ENCODE data around the gene TNS3. TPM values are rescaled to one million over a fixed set of nuclear protein-coding genes. Genes with fewer than 3 reads are reported as not detected.

The TNS3 gene
- total and polyA plus RNA-seq, 2 of the 13 experiments (the other 11 are each of a cell fraction or from before 2014, with no cell fraction given) = 52.9 to 55.7 TPM

DNA sequence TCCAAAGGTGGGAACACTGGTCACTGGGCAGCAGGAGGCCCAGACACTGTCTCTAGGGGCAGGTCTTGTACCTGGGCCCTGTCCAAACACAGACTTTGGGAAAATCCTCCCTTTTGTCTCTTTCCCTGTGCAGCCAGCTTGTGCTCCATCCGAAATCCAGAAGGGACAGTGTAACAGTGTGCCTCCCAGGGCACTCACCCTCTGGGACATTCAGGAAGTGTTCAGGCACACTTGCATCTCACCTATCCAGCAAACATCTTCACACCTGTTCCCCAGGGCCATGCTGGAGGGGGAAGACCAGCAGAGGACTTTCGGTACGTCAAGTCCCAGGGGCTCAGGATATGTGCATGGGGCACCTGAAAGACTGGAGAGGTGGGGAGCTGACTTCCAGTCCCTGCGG lies 38.9 kb downstream of the TNS3 start:
- no peaks in the 10 kb centered on the region; a peak in 1 of 5 replicates for H3K27me3 ChIP-seq (ENCODE audit: control insufficient read depth in 1 of 2, insufficient read depth in 2 of 2, low read length in 2 of 2)
- CTCF ChIA-PET (ENCODE audit: low intra/inter-chr PET ratio, low total read pairs) = no interaction called here
- H3K9me3 ChIP-seq (ENCODE audit: low read length) = no peaks in the 10 kb centered on the region
- H3K36me3 ChIP-seq (replicated peaks in 1 of 2; ENCODE audit: control insufficient read depth in 1 of 2, insufficient read depth in 2 of 2, low read length in 2 of 2) = peaks cover 4 to 20% of the 10 kb centered on the region in 2 experiments; a peak in 3 of 5 replicates
- H3K4me3 ChIP-seq (replicated peaks in 1 of 3; ENCODE audit: insufficient read depth in 1 of 3, low read depth in 2 of 3, low read length in 3 of 3) = no peak overlapping the region
- WGBS (ENCODE audit: low lambda C conversion rate) = 94% methylated on average over 4 of the region's 4 CpGs
- no peak overlapping the region for H3K9ac ChIP-seq (ENCODE audit: insufficient read depth, low read depth, low read length)
- intact Hi-C loops (cut with micrococcal nuclease; ENCODE audit: unreplicated experiment) (no loop called here), in situ Hi-C loops (cut with HindIII; ENCODE audit: extremely low pct_ligation_motif_present, low pct_unique_long_range_greater_than_20kb) (no loop called here)
- FAIRE-seq = no peak
- no peak for ATAC-seq
- peaks cover 90% of the 10 kb centered on the region for H3K79me2 ChIP-seq (ENCODE audit: insufficient read depth, low read length)
- no peak for DNase-seq (ENCODE audit: low spot score)
- H2AFZ ChIP-seq (ENCODE audit: low read length) = no peak overlapping the region
- POLR2A ChIA-PET = no interaction called here
- peak overlapping the region; percentile 13; the same call in 1 of the 2 replicates for H3K4me2 ChIP-seq (ENCODE audit: low read depth, low read length)
- H3K4me1 ChIP-seq (ENCODE audit: insufficient read depth, low read length) = peaks cover 74% of the 10 kb centered on the region
- H3K27ac ChIP-seq (ENCODE audit: extremely low read length, insufficient read depth, low read length) = no peak overlapping the region
- TF ChIP-seq ZNF850 (CRISPR knock-in tag; conservative IDR thresholded peaks at IDR 0.05) = no peak
- TF ChIP-seq PAWR (CRISPR knock-in tag; IDR thresholded peaks at IDR 0.05; ENCODE audit: borderline replicate concordance) = no peak
- no peak for TF ChIP-seq CHD2 (IDR thresholded peaks at IDR 0.05; ENCODE audit: low read depth, low read length)
- TF ChIP-seq ZNF773 (CRISPR knock-in tag; IDR thresholded peaks at IDR 0.05; ENCODE audit: borderline replicate concordance) = no peak
- TF ChIP-seq ZKSCAN5 (CRISPR knock-in tag; IDR thresholded peaks at IDR 0.05) = no peak
- no peak for TF ChIP-seq PITX1 (CRISPR knock-in tag; IDR thresholded peaks at IDR 0.05)
- BruUV-seq (replicated peaks) = no TSS peak
- peaks cover 20% of the 10 kb centered on the region; the same call in 1 of the 2 replicates for H4K20me1 ChIP-seq (ENCODE audit: insufficient read depth, low read length)

- H3K4me2 ChIP-seq (ENCODE audit: low read depth, low read length) = peak overlapping the region; percentile 90
- FAIRE-seq (no peak), DNase-seq (ENCODE audit: low spot score) (no peak), ATAC-seq (no peak)
- WGBS (ENCODE audit: low lambda C conversion rate) = 67% methylated on average over 3 of the region's 3 CpGs
- no TSS peak for BruUV-seq (replicated peaks)
- H3K36me3 ChIP-seq (replicated peaks in 1 of 2; ENCODE audit: control insufficient read depth in 1 of 2, insufficient read depth in 2 of 2, low read length in 2 of 2) = peaks cover 4 to 16% of the 10 kb centered on the region in 2 experiments; a peak in 3 of 5 replicates
- H3K4me1 ChIP-seq (ENCODE audit: insufficient read depth, low read length) = peaks cover 76% of the 10 kb centered on the region
- H3K27me3 ChIP-seq (ENCODE audit: control insufficient read depth in 1 of 2, insufficient read depth in 2 of 2, low read length in 2 of 2) = no peaks in the 10 kb centered on the region; a peak in 1 of 5 replicates
- peaks cover 93% of the 10 kb centered on the region for H3K79me2 ChIP-seq (ENCODE audit: insufficient read depth, low read length)
- intact Hi-C loops (cut with micrococcal nuclease; ENCODE audit: unreplicated experiment) (no loop called here), in situ Hi-C loops (cut with HindIII; ENCODE audit: extremely low pct_ligation_motif_present, low pct_unique_long_range_greater_than_20kb) (no loop called here)
- ChIA-PET POLR2A (interaction anchor here (0.8 to 1.3 kb wide), 2 partner anchors 30 to 67 kb away, joined by 3 to 5 read pairs; no protein-coding TSS in a partner anchor), CTCF (ENCODE audit: low intra/inter-chr PET ratio, low total read pairs) (no interaction called here)
- H3K4me3 ChIP-seq (replicated peaks in 1 of 3; ENCODE audit: insufficient read depth in 1 of 3, low read depth in 2 of 3, low read length in 3 of 3) = peak overlapping the region; percentile 36 to 72 (median 63); a peak in 4 of 6 replicates
- peak overlapping the region; percentile 76; the same call in 1 of the 2 replicates for H3K9ac ChIP-seq (ENCODE audit: insufficient read depth, low read depth, low read length)
- no peak overlapping the region for H3K27ac ChIP-seq (ENCODE audit: extremely low read length, insufficient read depth, low read length)
- no peak overlapping the region for H2AFZ ChIP-seq (ENCODE audit: low read length)
- peaks cover 15% of the 10 kb centered on the region; the same call in 1 of the 2 replicates for H4K20me1 ChIP-seq (ENCODE audit: insufficient read depth, low read length)
- H3K9me3 ChIP-seq (ENCODE audit: low read length) = no peaks in the 10 kb centered on the region
- TF ChIP-seq FOXA3 (CRISPR knock-in tag; IDR thresholded peaks at IDR 0.05) (peak; percentile 48; the same call in 1 of the 2 replicates), ZSCAN12 (CRISPR knock-in tag; IDR thresholded peaks at IDR 0.05) (no peak), ZNF230 (CRISPR knock-in tag; IDR thresholded peaks at IDR 0.05) (no peak), ZNF256 (CRISPR knock-in tag; conservative IDR thresholded peaks at IDR 0.05) (no peak), GATAD1 (CRISPR knock-in tag; IDR thresholded peaks at IDR 0.05) (no peak), ZNF235 (CRISPR knock-in tag; IDR thresholded peaks at IDR 0.05; ENCODE audit: borderline replicate concordance) (no peak), HNF1B (CRISPR knock-in tag; IDR thresholded peaks at IDR 0.05) (0 out of 2 replicates have a peak, but pooled peaks have one; percentile 9), ZFP90 (CRISPR knock-in tag; IDR thresholded peaks at IDR 0.05; ENCODE audit: borderline replicate concordance) (no peak), IRF9 (CRISPR knock-in tag; IDR thresholded peaks at IDR 0.05; ENCODE audit: borderline replicate concordance) (0 out of 2 replicates have a peak, but pooled peaks have one; percentile 39), RXRB (CRISPR knock-in tag; IDR thresholded peaks at IDR 0.05; ENCODE audit: borderline replicate concordance) (peak; percentile 56; the same call in 1 of the 2 replicates)
- TF ChIP-seq, protein P1, sequence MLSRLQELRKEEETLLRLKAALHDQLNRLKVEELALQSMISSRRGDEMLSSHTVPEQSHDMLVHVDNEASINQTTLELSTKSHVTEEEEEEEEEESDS (CRISPR knock-in tag; IDR thresholded peaks at IDR 0.05; ENCODE audit: borderline replicate concordance) = no peak
Observed at GRCh38 chr7:47542051-47542450, 39.9 kb downstream of the TNS3 start.

All from HepG2 (cell line).